ENCODE data around the gene CHRDL1. TPM values are rescaled to one million over a fixed set of nuclear protein-coding genes. Genes with fewer than 3 reads are reported as not detected.

CHRDL1 gene
- total RNA-seq, 1 donor from 2014 or later, result not detected

- no peaks in the 10 kb centered on the region for H3K36me3 Mint-ChIP-seq (ENCODE audit: low read depth)
- DNase-seq, result no peak
- H3K9me3 Mint-ChIP-seq, result no peaks in the 10 kb centered on the region
- H3K27me3 Mint-ChIP-seq, result no peaks in the 10 kb centered on the region
- TF ChIP-seq CTCF (IDR thresholded peaks at IDR 0.05), result no peak
- ATAC-seq (ENCODE audit: low read depth), result no peak
- H3K27ac Mint-ChIP-seq, result no peak overlapping the region
- no peaks in the 10 kb centered on the region for H3K4me1 Mint-ChIP-seq
- intact Hi-C loops (cut with micrococcal nuclease), result no loop called here
- POLR2A ChIA-PET, result no interaction called here
- no peak overlapping the region for H3K4me3 Mint-ChIP-seq
- CTCF ChIA-PET, result no interaction called here
Observed at GRCh38 chrX:110806145-110806544, 10.5 kb upstream of the CHRDL1 start.

- Mint-ChIP-seq H3K27ac (no peak overlapping the region), H3K4me3 (no peak overlapping the region), H3K36me3 (ENCODE audit: low read depth) (no peaks in the 10 kb centered on the region), H3K9me3 (no peaks in the 10 kb centered on the region), H3K4me1 (no peaks in the 10 kb centered on the region), H3K27me3 (no peaks in the 10 kb centered on the region)
- ChIA-PET CTCF (no interaction called here), POLR2A (no interaction called here)
- DNase-seq (no peak), ATAC-seq (ENCODE audit: low read depth) (no peak)
- intact Hi-C loops (cut with micrococcal nuclease), result no loop called here
- no peak for TF ChIP-seq CTCF (IDR thresholded peaks at IDR 0.05)
Observed at GRCh38 chrX:110805303-110805702, 9.7 kb upstream of the CHRDL1 start.

- no peak for TF ChIP-seq CTCF (IDR thresholded peaks at IDR 0.05)
- Mint-ChIP-seq H3K9me3 (no peaks in the 10 kb centered on the region), H3K27ac (no peak overlapping the region), H3K4me1 (no peaks in the 10 kb centered on the region), H3K36me3 (ENCODE audit: low read depth) (no peaks in the 10 kb centered on the region), H3K4me3 (no peak overlapping the region), H3K27me3 (no peaks in the 10 kb centered on the region)
- ChIA-PET POLR2A (no interaction called here), CTCF (no interaction called here)
- intact Hi-C loops (cut with micrococcal nuclease), result no loop called here
- DNase-seq (no peak), ATAC-seq (ENCODE audit: low read depth) (no peak)
Observed at GRCh38 chrX:110804446-110804845, 8.8 kb upstream of the CHRDL1 start.

- Mint-ChIP-seq H3K4me1 (no peaks in the 10 kb centered on the region), H3K4me3 (no peak overlapping the region), H3K36me3 (ENCODE audit: low read depth) (no peaks in the 10 kb centered on the region), H3K27ac (no peak overlapping the region), H3K27me3 (no peaks in the 10 kb centered on the region), H3K9me3 (no peaks in the 10 kb centered on the region)
- no peak for DNase-seq
- ChIA-PET CTCF (no interaction called here), POLR2A (no interaction called here)
- intact Hi-C loops (cut with micrococcal nuclease), result no loop called here
- ATAC-seq (ENCODE audit: low read depth), result no peak
- TF ChIP-seq CTCF (IDR thresholded peaks at IDR 0.05), result no peak
Observed at GRCh38 chrX:110803506-110803905, 7.9 kb upstream of the CHRDL1 start.

- no peaks in the 10 kb centered on the region for H3K36me3 Mint-ChIP-seq (ENCODE audit: low read depth)
- H3K4me3 Mint-ChIP-seq, result peak overlapping the region; percentile 46
- intact Hi-C loops (cut with micrococcal nuclease), result no loop called here
- POLR2A ChIA-PET, result no interaction called here
- TF ChIP-seq CTCF (IDR thresholded peaks at IDR 0.05), result no peak
- ATAC-seq (ENCODE audit: low read depth) (no peak), DNase-seq (no peak)
- CTCF ChIA-PET, result no interaction called here
- H3K9me3 Mint-ChIP-seq, result no peaks in the 10 kb centered on the region
- H3K27me3 Mint-ChIP-seq, result peaks cover 9% of the 10 kb centered on the region
- no peak overlapping the region for H3K27ac Mint-ChIP-seq
- H3K4me1 Mint-ChIP-seq, result peaks cover 2% of the 10 kb centered on the region
Observed at GRCh38 chrX:110796407-110796697, 735 bp upstream of the CHRDL1 start.

Data from activated B cell treated with CpG ODN at 0.5 μM for 24 hours (primary cell).